ENCODE results near the gene COL19A1.
"Not testable (repeated sequence)": the region's sequence is repeated elsewhere in the genome, so short reads cannot be mapped to it uniquely, and the experiment has no call there.

COL19A1 gene

DNA sequence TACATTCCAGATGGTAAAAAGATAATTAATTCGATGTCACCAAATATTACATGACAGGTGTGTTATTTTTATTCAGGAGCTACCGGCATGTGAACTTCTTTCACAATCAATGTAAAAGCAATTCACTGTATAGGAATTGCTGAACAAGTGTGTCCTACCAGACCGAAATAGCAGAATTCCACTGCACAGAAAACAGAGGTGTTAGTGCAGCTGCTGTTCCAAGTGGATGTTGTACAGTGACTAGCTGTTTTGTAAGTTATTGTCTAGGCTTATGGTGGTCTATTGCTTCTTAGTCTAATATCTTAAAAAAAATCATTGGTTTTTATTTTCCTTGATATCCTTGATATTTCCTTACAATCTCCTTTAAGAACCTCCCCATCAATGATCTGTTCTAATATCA lies 107.4 kb downstream of the COL19A1 start:
- DNase-seq: no peak

GRCh38 chr6:69974193-69974592 lies 107.8 kb downstream of the COL19A1 start:
- peak; percentile 4 for DNase-seq

DNA sequence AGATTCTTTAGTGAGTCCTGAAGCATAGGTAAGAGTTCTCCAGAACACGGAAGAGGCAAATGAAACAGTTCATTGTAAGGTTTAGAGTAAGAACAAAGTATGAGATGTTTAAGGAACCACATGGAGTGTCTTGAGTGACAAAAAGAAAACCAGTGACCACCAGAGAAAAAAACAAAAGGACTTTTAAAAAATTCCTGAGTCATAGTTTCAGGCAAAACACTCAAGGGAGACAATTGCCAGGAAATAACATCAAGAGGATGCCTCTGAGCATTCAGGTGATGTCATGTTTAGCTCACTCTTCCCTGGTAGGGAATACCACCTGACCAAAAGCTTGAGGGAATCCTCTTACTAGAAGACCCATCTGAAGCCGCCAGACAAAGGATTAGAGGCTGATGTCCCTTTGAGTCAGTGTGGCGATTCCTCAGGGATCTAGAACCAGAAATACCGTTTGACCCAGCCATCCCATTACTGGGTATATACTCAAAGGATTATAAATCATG lies 110.3 kb downstream of the COL19A1 start:
- DNase-seq: no peak

GRCh38 chr6:69980624-69981023 lies 114.3 kb downstream of the COL19A1 start:
- DNase-seq: no peak

GRCh38 chr6:69984506-69984905 lies 118.2 kb downstream of the COL19A1 start:
- DNase-seq: no peak

- DNase-seq: no peak
These were observed 118.8 kb downstream of the COL19A1 start for GRCh38 chr6:69985180-69985579.

- DNase-seq: no peak
These were observed 121.2 kb downstream of the COL19A1 start for GRCh38 chr6:69987550-69987949.

GRCh38 chr6:69988458-69989126 lies 122.2 kb downstream of the COL19A1 start:
- DNase-seq: no peak

DNA sequence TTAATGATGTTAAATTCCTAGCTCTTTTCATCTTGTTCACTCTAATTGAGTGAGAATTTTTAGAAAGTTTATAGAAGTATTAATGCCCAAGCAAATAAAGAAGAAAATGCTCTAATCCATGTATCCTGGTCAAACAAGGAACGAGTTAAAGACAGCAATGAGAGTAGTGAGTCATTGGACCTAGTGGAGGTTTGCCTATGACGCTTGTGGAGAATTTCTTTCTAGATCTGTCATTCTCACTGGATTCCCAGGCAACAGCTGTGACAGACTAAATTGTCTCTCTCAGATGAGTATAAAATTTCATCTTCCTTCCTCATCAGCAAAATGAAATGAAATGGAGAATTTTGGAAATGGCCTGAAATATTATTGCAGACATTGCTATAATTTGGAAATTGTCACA lies 127.9 kb downstream of the COL19A1 start:
- DNase-seq: no peak

DNA sequence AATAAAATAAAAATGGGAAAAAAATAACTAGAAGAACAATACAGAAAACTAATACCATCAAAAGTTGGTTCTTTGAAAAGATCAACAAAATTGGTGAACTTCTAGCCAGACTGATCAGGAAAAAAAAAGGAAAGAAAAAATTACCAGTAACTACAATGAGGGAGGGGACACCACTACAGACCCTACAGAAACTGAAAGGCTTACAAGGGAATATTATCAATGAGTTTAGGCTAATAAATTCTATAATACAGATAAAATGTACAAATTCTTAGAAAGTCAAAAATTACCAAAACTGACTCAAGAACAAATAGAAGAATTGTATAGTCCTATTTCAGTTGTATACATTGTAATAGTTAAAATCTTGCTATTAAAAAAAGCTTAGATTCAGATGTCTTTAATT lies 141.8 kb downstream of the COL19A1 start:
- no peak for DNase-seq

- not testable (repeated sequence) for DNase-seq
These were observed 144.0 kb downstream of the COL19A1 start for GRCh38 chr6:70010339-70010738.

DNA sequence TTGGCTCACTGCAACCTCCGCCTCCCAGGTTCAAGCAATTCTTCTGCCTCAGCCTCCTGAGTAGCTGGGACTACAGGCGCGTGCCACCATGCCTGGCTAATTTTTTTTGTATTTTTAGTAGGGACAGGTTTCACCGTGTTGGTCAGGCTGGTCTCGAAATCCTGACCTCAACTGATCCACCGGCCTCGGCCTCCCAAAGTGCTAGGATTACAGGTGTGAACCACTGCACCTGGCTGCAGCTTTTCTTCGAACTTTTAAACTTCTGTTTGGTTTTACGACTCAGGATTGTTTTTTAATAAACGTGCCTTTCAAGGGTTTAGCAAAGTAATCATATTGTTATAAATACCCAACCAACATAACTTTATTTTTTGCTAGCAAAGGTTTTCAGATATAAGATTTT lies 156.8 kb downstream of the COL19A1 start:
- not testable (repeated sequence) for DNase-seq

DNA sequence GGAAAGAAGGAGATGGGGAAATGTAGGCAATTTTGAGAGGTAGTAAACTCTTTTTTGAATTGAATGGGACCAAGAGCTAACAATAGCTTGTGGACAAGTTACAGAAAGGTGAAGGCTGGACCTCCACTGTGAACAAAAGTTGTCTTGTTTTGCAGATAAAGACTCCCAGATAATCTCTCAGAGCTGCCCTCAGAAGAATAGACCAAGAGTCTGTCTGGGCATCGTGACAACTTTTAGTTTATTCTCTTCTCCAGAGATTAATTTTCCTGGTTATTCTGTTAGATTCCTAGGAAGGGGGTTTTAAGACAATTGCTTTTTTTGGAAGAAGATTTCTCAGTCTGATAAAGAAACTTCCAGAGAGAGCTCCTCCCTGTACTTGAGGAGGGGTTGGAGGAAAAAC lies 161.9 kb downstream of the COL19A1 start:
- no peak for DNase-seq

DNA sequence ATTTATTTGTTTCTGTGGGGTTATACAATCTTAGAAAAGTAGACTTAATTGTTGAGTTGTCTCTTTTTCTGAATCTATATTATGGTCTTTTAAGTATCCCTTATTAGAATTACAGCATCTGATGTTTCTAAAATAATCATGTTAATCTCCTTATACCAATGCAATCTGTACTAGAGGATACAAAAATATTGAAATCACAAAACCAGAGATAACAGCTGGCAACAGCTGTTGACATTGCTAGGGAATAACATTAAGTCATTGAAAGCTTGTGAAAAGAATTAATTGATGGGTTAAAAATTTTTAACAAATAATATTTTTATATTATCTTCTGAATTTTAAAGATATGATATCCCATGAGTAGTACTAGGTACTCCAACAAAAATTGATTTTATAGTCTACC lies 162.6 kb downstream of the COL19A1 start:
- no peak for DNase-seq

DNA sequence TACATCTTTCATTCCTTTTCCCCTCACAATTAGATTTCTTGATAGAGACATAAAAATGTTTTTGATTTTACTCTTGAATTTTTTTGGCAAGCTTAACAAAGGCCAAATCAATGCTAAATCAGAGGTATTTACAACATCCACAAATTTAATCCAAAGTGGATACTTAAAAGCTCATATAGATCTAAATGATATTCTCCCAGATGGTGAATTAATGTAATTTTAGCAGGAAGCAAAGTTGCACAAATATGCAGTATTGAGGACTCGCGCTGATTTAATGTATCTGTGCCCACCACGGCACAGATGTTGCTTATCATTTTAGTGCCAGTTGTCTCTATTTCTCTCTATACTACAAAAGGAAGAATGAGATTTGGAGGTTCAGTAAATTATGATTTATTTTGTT lies 167.4 kb downstream of the COL19A1 start:
- DNase-seq: no peak

DNA sequence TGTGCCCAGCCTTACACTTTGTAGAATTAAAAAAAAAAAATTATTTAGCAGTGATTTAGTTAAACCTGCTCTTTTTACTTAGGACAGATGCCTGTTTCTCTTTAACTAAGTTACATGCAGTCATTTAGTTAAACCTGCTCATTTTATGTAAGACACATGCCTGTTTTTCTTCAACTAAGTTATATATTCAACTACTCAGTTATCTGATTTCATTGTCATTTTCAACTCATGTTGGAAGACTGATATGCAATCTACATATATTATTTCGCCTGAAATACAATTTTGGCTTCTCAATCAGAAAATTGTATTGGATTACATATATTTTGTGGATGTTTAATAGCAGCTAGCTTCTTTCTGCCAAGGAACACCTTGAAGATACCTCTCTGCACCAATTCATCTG lies 171.1 kb downstream of the COL19A1 start:
- no peak for DNase-seq

- no peak for DNase-seq
These were observed 174.4 kb downstream of the COL19A1 start for GRCh38 chr6:70040766-70041165.

DNA sequence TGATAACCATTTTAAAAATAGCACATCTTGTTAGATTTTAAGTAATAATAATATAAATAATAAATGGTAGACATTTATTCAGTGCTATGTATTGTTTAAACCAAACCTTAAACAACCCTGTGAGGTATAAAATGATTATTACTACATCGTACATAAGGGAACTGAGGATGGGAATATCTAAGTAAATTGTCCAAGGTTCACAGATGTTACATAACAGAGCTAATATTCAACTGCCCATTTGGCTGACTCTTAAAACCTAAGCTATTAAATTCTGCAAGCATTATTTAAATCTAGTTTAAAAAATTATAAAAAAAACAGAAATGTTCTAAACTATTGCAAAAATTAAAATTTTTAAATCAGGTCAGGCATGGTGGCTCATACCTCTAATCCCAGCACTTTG lies 175.1 kb downstream of the COL19A1 start:
- DNase-seq: no peak

GRCh38 chr6:70045413-70045812 lies 179.1 kb downstream of the COL19A1 start:
- DNase-seq: no peak

- DNase-seq: no peak
These were observed 185.1 kb downstream of the COL19A1 start for GRCh38 chr6:70051197-70052124.

DNA sequence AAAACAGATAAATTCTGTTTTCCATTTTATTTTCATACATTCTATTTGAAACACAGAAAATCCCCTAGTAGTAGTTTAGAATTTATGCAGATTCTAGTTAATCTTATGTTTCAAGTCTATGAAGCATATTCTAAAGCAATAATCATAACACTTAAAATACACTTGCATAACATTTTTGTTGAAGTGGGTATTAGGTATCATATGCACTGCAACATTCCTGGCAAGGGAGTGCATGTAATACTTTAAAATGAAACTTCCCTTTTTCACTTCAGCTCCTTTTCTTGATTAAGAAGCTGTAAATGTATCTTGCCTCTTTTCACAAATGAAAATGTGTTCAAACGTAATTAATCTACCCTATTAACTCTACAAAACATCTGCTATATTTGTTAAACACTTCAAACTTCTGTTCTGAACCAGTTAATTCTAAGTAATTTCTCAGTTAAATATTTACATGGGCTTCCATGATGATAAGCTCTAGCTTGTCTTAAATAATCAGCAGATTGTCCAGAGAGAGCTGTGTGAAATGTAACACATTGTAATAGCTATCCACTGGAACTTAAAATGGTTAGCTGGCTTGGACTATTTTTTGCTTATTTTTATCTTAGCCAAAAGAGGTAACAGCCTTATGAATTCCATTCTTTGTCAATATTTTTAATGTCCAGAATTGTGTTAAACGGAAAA lies 192.8 kb downstream of the COL19A1 start:
- no peak for DNase-seq

- no peak for DNase-seq
These were observed 194.3 kb downstream of the COL19A1 start for GRCh38 chr6:70060680-70061079.

DNA sequence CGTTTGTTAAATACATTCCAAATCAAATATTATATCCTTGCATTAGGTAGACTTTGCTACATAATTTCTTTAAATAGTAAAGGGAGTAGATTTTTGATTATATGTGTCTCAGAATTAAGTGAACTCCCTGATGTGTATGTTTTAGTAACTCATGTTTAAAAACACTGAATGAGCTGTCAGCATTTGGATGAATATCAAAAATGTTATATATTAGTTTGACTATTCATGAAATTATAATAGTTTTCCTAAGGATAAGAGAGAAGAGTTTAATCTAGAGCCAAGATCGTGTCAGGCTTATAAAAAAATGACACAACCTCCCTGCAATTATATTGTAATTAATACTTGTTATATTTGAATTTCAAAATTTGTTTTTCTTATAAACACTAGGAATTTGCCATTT lies 195.2 kb downstream of the COL19A1 start:
- no peak for DNase-seq

- DNase-seq: no peak
These were observed 195.7 kb downstream of the COL19A1 start for GRCh38 chr6:70062010-70062409.
